Type B pancreatic cell (in vitro differentiated cells): Measurements from ENCODE around the gene STIM2. TPM values are rescaled to one million over a fixed set of nuclear protein-coding genes. Genes with fewer than 3 reads are reported as not detected.

Experiments used
- DNase-seq: peaks from one replicate; pipeline ENCODE4 v3.0.0; 2021; ENCODE audit warnings: mixed read lengths; ENCODE audit not compliant: unreplicated experiment; ENCODE audit errors: extremely low spot score
- H3K27ac Mint-ChIP-seq: 2 replicates; pipeline ENCODE4 v1.8.0; 2021; ENCODE audit warnings: mild to moderate bottlenecking, mixed read lengths
- H3K27me3 Mint-ChIP-seq: 2 replicates; pipeline ENCODE4 v1.8.0; 2021; ENCODE audit warnings: mixed read lengths
- H3K36me3 Mint-ChIP-seq: 2 replicates; pipeline ENCODE4 v1.8.0; 2021; ENCODE audit warnings: mixed read lengths
- H3K4me1 Mint-ChIP-seq: one replicate; pipeline ENCODE4 v1.8.0; 2021; ENCODE audit warnings: mixed read lengths; ENCODE audit not compliant: unreplicated experiment
- H3K4me3 Mint-ChIP-seq: 2 replicates; pipeline ENCODE4 v1.8.0; 2021; ENCODE audit warnings: mild to moderate bottlenecking, mixed read lengths
- H3K9me3 Mint-ChIP-seq: 2 replicates; pipeline ENCODE4 v1.8.0; 2021; ENCODE audit warnings: mixed read lengths
- total RNA-seq: library from RNA; stranded (reverse); gene quantifications from 2 replicates; pipeline ENCODE4 v1.2.1, GENCODE V29; 2021; ENCODE audit warnings: low replicate concordance
- TF ChIP-seq, protein P1 (sequence below): fragments of 200-600 bp; sonication (generic); conservative IDR thresholded peaks from 2 replicates; pipeline ENCODE4 v1.5.0; 2021; ENCODE audit warnings: antibody characterized with exemption, mild to moderate bottlenecking

The STIM2 gene
- total RNA-seq, 1 donor from 2014 or later = 36.2 TPM

DNA sequence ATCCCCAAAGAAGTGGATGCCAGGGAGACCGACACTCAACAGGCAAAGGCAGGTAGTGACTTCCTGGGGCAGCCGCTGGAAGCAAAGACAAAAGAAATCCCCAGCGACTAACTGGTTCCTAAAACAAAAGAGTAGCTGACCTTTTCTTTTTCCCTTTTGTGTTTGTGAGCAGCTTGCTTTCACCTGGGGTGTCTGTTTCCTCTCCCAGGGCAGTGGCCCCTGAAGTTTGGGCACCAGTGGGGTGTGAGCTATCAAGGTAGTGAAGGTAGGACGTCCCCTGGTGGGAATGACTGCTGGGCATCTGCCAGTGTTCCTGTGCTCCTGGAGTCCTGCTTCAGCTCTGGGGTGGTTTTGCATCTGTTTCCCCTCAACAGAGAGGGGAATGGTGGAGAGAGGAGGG, 41.6 kb upstream of the STIM2 start:
- Mint-ChIP-seq H3K27me3 (no peaks in the 10 kb centered on the region), H3K9me3 (no peaks in the 10 kb centered on the region), H3K36me3 (peaks cover 7% of the 10 kb centered on the region), H3K27ac (no peak overlapping the region), H3K4me3 (no peak overlapping the region), H3K4me1 (no peaks in the 10 kb centered on the region)
- DNase-seq = no peak
- TF ChIP-seq, protein P1, sequence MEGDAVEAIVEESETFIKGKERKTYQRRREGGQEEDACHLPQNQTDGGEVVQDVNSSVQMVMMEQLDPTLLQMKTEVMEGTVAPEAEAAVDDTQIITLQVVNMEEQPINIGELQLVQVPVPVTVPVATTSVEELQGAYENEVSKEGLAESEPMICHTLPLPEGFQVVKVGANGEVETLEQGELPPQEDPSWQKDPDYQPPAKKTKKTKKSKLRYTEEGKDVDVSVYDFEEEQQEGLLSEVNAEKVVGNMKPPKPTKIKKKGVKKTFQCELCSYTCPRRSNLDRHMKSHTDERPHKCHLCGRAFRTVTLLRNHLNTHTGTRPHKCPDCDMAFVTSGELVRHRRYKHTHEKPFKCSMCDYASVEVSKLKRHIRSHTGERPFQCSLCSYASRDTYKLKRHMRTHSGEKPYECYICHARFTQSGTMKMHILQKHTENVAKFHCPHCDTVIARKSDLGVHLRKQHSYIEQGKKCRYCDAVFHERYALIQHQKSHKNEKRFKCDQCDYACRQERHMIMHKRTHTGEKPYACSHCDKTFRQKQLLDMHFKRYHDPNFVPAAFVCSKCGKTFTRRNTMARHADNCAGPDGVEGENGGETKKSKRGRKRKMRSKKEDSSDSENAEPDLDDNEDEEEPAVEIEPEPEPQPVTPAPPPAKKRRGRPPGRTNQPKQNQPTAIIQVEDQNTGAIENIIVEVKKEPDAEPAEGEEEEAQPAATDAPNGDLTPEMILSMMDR = no peak

DNA sequence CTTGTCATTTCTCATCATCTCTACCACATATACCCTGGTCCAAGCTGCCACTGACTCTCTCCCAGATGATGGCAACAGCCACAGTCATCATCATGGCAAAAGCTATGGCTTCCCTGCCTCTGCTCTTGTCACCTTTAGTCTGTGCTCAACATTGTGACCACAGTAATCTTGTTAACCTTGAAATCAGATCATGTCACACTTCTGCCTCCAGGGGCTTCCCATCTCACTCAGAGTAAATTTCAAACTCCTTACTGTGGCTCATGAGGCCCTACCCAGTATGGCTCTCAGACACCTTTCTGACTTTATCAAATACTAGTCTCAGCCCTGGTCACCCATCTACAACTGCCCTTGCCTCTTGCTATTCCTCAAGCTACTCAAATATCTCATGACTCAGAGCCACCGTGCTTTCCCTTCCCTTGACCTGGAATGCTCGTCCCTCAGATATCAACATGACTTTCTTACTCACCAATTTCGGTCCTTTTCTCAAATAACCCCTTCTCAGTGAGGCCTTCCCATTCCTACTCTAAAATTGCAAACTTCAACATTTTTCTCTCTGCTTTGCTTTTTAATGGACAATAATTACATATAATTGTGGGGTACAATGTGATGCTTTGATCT, 41.1 kb upstream of the STIM2 start:
- Mint-ChIP-seq H3K27ac (no peak overlapping the region), H3K9me3 (no peaks in the 10 kb centered on the region), H3K27me3 (no peaks in the 10 kb centered on the region), H3K4me3 (no peak overlapping the region), H3K36me3 (peaks cover 7% of the 10 kb centered on the region), H3K4me1 (no peaks in the 10 kb centered on the region)
- TF ChIP-seq, protein P1 = no peak
- no peak for DNase-seq

DNA sequence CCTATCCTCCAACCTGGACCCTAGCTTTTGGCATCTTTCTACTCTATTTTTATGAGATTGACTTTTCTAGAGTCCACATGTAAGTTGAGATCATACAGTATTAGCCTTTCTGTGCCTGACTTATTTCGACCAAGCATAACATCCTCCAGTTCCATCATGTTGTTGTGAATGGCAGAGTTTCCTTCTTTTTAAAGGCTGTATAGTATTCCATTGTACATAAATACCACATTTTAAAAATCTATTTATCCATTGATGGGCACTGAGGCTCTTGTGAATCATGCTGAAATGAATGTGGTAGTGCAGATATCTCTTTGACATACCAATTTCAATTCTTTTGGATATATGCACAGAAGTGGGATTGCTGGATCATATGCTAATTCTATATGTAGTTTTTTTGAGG, 40.3 kb upstream of the STIM2 start:
- Mint-ChIP-seq H3K9me3 (no peaks in the 10 kb centered on the region), H3K27ac (no peak overlapping the region), H3K27me3 (no peaks in the 10 kb centered on the region), H3K4me3 (no peak overlapping the region), H3K4me1 (no peaks in the 10 kb centered on the region), H3K36me3 (peaks cover 7% of the 10 kb centered on the region)
- no peak for DNase-seq
- TF ChIP-seq, protein P1 = no peak

DNA sequence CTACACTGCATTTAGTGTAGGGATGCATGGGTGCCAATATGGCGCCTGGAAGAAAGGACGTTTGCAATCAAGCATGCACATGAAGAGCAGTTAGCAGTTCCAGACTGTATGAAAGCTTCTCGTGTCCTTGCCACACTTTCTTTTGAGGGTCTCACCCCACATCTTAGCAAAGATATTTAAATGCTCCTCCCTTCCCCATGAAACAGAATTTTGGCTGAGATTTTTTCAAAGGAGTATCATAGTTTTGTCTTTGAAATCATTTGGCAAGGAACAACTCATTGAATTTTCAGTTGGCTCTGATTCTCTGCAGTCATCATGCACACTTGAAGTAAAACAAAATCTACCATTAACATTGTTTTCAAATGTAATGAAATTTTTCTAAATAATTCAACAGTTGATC, 39.6 kb upstream of the STIM2 start:
- H3K27me3 Mint-ChIP-seq = no peaks in the 10 kb centered on the region
- H3K27ac Mint-ChIP-seq = no peak overlapping the region
- TF ChIP-seq, protein P1 = no peak
- H3K9me3 Mint-ChIP-seq = no peaks in the 10 kb centered on the region
- H3K36me3 Mint-ChIP-seq = peaks cover 7% of the 10 kb centered on the region
- no peaks in the 10 kb centered on the region for H3K4me1 Mint-ChIP-seq
- no peak for DNase-seq
- no peak overlapping the region for H3K4me3 Mint-ChIP-seq

DNA sequence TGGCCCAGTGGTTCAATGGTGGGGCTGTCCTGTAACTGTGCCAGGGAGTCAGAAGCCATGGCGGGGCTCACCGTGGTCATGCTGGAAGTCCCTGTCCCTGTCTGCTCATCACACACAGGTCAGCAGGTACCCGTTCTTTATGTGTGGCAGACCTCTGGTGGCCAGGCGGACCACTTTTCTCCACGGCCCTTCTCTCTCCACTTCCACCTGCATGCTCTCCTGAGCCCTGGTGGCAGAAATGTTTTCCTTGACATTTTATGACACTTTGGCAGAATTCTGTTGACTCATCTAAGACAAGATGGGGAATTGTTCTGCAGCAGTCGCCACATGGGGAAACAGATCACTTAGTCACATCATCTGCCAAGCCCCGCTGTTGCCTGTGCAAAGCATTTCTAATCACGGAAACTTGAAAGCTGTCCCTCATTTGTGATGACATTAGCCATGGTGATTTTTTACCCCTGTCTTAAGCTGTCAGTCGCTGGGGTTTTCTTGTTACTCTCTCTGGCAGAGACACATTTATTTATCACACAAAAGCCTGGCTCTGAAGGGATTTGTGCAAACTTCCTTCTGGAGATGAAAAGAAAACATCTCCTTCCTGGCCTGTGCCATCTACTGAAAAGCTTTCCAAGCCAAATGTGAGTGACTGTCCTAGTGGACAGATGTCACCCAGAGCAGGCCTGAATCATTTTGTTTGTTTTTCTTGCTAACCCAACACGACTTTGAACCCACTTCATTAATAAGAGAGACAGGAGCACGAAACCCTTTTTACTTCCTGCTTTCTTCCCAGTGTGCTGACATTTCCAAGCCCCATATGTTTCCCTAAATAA, 38.8 kb upstream of the STIM2 start:
- H3K4me1 Mint-ChIP-seq = peaks cover 8% of the 10 kb centered on the region
- TF ChIP-seq, protein P1 = no peak

More for the DNA sequence above, 38.8 kb upstream of the STIM2 start:
- no peak for DNase-seq
- peaks cover 7% of the 10 kb centered on the region for H3K36me3 Mint-ChIP-seq
- no peak overlapping the region for H3K27ac Mint-ChIP-seq
- H3K27me3 Mint-ChIP-seq = no peaks in the 10 kb centered on the region
- no peak overlapping the region for H3K4me3 Mint-ChIP-seq
- H3K9me3 Mint-ChIP-seq = no peaks in the 10 kb centered on the region
